Measurements from ENCODE around the gene NDUFB1.

DNA sequence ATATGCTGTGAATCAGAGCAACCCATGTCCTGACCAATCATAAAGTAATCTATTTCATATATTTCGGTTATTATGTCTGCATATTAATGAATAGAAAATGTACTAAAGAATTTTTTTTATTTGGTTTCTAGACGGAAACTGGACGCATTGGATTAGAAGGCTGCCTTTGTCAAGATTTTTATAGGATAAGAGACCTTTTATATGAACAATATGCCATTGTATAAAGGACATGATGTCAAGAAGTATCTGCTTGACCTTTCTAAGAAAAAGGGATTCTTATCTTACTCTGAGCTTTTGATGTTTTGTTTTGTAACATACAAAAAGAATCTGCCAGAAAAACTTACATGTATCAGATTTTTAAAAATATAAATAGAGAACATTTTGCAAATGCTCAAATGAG lies 40.0 kb upstream of the NDUFB1 start:
- TF ChIP-seq, protein P1, sequence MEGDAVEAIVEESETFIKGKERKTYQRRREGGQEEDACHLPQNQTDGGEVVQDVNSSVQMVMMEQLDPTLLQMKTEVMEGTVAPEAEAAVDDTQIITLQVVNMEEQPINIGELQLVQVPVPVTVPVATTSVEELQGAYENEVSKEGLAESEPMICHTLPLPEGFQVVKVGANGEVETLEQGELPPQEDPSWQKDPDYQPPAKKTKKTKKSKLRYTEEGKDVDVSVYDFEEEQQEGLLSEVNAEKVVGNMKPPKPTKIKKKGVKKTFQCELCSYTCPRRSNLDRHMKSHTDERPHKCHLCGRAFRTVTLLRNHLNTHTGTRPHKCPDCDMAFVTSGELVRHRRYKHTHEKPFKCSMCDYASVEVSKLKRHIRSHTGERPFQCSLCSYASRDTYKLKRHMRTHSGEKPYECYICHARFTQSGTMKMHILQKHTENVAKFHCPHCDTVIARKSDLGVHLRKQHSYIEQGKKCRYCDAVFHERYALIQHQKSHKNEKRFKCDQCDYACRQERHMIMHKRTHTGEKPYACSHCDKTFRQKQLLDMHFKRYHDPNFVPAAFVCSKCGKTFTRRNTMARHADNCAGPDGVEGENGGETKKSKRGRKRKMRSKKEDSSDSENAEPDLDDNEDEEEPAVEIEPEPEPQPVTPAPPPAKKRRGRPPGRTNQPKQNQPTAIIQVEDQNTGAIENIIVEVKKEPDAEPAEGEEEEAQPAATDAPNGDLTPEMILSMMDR (IDR thresholded peaks at IDR 0.05) = no peak
- TF ChIP-seq ELF1 (IDR thresholded peaks at IDR 0.05) (no peak), TCF12 (IDR thresholded peaks at IDR 0.05) (no peak)

All from SK-N-SH (cell line).